Pancreas (tissue), 10 donors: ENCODE results near the gene PTPN5. TPM values are rescaled to one million over a fixed set of nuclear protein-coding genes. Genes with fewer than 3 reads are reported as not detected.
A peak's percentile ranks its signal among the peaks of the same experiment; 100 is the strongest.

Source experiments
- ATAC-seq, 4 donors: fragments of 200-7000 bp; cut with Tn5 transposase; one replicate each; pipeline versions ENCODE4 v1.8.0 to v1.9.1; 2020; ENCODE audit warnings: mild to moderate bottlenecking in 4 of 4, moderate library complexity in 4 of 4
- DNase-seq, 6 donors: peaks; one replicate each; pipeline ENCODE4 v3.0.0-alpha.2; 2020
- FAIRE-seq: peaks from 2 replicates; lab custom pipeline; 2012; peaks lifted over from hg19 to GRCh38; lab: Jason Lieb, UNC
- H3K27ac ChIP-seq, 4 donors: fragments of 200-600 bp; sonication (generic); 1 replicate in 3 of 4; 2 replicates in 1 of 4; pipeline versions ENCODE4 v1.5.0 to v1.8.0; 2020
- H3K27me3 ChIP-seq, 4 donors: fragments of 200-600 bp; one replicate each; pipeline ENCODE4 v1.8.0; 2021
- H3K36me3 ChIP-seq, 3 donors: fragments of 200-600 bp; sonication (generic) in 1 of 3; one replicate each; pipeline versions ENCODE4 v1.5.0 to v1.8.0; 2020 to 2021
- H3K4me1 ChIP-seq, 3 donors: fragments of 200-600 bp; one replicate each; pipeline ENCODE4 v1.8.0; 2021
- H3K4me3 ChIP-seq, 4 donors: fragments of 200-600 bp; sonication (generic) in 2 of 4; one replicate each; pipeline versions ENCODE4 v1.5.0 to v1.8.0; 2020 to 2021
- H3K9me3 ChIP-seq, 4 donors: fragments of 200-600 bp; one replicate each; pipeline ENCODE4 v1.8.0; 2021
- WGBS, 2 donors: extraction: QIAGEN DNeasy Blood & Tissue Kit; methylation state at CpG; one replicate each; pipeline ENCODE4 v1.1.7; 2013; 5-methylcytosine and 5-hydroxymethylcytosine counted together
- intact Hi-C, 3 donors: fragments of 100-400 bp; cut with DNase I; formaldehyde crosslinking; loops; one replicate each; pipeline versions ENCODE4 v1.11.1 to v1.14.2; 2022
- polyA plus RNA-seq, 2 donors: library from polyadenylated mRNA; stranded (reverse); fragments of 200-250 nt; gene quantifications; one replicate each; pipeline ENCODE4 v1.2.3, GENCODE V29; 2013
- total RNA-seq, 6 donors: library from RNA; stranded (reverse); fragmentation: NEBNext Ultra II Directional in 4 of 6; extraction: Animal tissue kit (Norgen Biotek cat#: 25700) in 4 of 6; gene quantifications; one replicate each; pipeline versions ENCODE4 v1.2.1 to v1.2.4, GENCODE V29; 2021 to 2023
- TF ChIP-seq, protein P1 (sequence below), 4 donors: fragments of 200-600 bp; sonication (generic) in 3 of 4; IDR thresholded peaks; one replicate each; pipeline versions ENCODE4 v1.5.0 to v1.8.0; 2021; ENCODE audit warnings: antibody characterized with exemption in 4 of 4
- donor health status: healthy with polysubstance abuse.
- donor health status: DM: no; HTN: no; CAD: no; lungs with moderate emphysema.
- donor health status: DM: no; HTN: no; CAD: no.
- donor health status: control.
- donor health status: control.
- donor health status: Bipolar disorder and iron deficiency.
- donor health status: DM: yes; HTN: yes; CAD: no.
- donor health status: DM: no; HTN: no; CAD: no.
- donor health status: DM: no; HTN: no; CAD: no.
- donor health status: DM: yes; HTN: yes; CAD: no.

PTPN5 gene
- total and polyA plus RNA-seq, 8 donors = 0.09 to 1.3 (median 0.38) TPM

DNA sequence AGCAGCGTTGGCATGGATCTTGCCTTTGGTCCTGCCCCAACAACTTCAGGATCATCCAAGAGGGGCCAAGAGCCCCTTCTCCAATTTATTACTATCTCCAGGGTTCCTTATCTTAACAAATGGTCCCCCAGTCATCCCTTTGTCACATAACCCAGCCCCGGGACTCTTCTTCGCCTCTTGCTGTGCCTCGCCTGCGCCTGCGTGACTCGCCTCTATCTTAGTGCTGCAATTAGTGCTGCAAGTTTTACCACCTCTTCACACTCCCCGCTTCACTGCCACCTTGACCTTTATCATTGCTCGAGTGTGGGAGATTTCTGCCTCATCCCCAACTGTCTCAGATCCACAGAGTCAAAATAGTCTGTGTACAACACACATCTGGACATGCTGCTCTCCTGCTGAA is 61.6 kb downstream of the PTPN5 start:
- FAIRE-seq = no peak
- Histone ChIP-seq H3K4me3 (no peak overlapping the region), H3K4me1 (no peaks in the 10 kb centered on the region), H3K9me3 (no peaks in the 10 kb centered on the region), H3K27me3 (no peaks in the 10 kb centered on the region), H3K27ac (no peak overlapping the region), H3K36me3 (no peaks in the 10 kb centered on the region)
- no peak for DNase-seq
- TF ChIP-seq, protein P1, sequence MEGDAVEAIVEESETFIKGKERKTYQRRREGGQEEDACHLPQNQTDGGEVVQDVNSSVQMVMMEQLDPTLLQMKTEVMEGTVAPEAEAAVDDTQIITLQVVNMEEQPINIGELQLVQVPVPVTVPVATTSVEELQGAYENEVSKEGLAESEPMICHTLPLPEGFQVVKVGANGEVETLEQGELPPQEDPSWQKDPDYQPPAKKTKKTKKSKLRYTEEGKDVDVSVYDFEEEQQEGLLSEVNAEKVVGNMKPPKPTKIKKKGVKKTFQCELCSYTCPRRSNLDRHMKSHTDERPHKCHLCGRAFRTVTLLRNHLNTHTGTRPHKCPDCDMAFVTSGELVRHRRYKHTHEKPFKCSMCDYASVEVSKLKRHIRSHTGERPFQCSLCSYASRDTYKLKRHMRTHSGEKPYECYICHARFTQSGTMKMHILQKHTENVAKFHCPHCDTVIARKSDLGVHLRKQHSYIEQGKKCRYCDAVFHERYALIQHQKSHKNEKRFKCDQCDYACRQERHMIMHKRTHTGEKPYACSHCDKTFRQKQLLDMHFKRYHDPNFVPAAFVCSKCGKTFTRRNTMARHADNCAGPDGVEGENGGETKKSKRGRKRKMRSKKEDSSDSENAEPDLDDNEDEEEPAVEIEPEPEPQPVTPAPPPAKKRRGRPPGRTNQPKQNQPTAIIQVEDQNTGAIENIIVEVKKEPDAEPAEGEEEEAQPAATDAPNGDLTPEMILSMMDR (IDR thresholded peaks at IDR 0.05) = no peak
- WGBS, 2 donors = 85 to 90% methylated on average over 9 of the region's 9 CpGs
- no peak for ATAC-seq
- intact Hi-C loops = loop anchor here in 1 of 3 donors (10.0 kb wide), 1 partner anchor 175 kb away; no protein-coding TSS in a partner anchor

DNA sequence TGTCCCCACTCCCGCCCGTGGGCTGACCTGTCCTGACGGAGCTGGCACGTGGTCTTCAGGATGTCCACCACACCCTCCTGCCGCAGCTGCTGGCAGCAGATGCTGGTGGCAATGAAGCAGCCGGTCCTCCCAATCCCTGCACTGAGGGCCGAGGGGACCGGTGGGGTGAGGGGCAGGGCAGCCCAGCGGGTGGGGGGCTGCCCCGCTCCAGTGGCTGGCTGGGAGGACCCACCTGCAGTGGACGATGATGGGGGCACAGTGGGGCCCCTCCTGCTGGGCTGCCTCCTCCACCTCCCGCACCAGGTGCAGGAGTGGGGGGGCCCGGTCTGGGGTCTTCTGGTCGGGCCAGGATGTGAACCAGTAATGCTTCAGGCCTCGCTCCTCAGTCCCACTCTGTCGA is 62.2 kb downstream of the PTPN5 start:
- Histone ChIP-seq H3K4me3 (no peak overlapping the region), H3K36me3 (no peaks in the 10 kb centered on the region), H3K9me3 (no peaks in the 10 kb centered on the region), H3K27me3 (no peaks in the 10 kb centered on the region), H3K4me1 (no peaks in the 10 kb centered on the region), H3K27ac (no peak overlapping the region)
- intact Hi-C loops = no loop called here
- ATAC-seq (no peak), FAIRE-seq (no peak), DNase-seq (no peak)
- TF ChIP-seq, protein P1 (IDR thresholded peaks at IDR 0.05) = no peak
- WGBS, 2 donors = 76 to 81% methylated on average over 16 of the region's 16 CpGs

DNA sequence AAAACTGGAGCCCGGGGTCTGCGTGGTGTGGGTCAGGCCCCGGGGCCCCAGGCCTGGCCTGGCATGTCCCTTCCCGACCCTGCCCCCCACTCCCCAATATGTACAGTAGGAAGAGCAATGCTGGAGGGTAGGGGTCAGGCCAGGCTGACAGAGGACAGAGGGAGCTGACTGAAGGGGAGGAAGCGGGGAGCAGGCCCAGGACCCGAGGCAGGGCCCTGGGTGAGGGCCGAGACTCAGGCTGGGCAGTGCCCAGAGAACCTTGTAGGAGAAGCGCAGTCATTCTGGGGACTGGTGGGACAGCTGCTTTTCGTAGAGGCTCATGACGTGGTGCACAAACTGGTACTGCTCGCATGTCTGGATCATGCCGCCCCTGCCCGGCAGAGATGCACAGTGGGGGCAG is 62.9 kb downstream of the PTPN5 start:
- H3K9me3 ChIP-seq = no peaks in the 10 kb centered on the region
- intact Hi-C loops = no loop called here
- DNase-seq (no peak), ATAC-seq (no peak), FAIRE-seq (no peak)
- H3K27ac ChIP-seq = no peak overlapping the region
- TF ChIP-seq, protein P1 (IDR thresholded peaks at IDR 0.05) = no peak
- no peak overlapping the region for H3K4me3 ChIP-seq
- H3K27me3 ChIP-seq = no peaks in the 10 kb centered on the region
- H3K36me3 ChIP-seq = no peaks in the 10 kb centered on the region
- WGBS, 2 donors = 91 to 94% methylated on average over 13 of the region's 13 CpGs
- no peaks in the 10 kb centered on the region for H3K4me1 ChIP-seq

DNA sequence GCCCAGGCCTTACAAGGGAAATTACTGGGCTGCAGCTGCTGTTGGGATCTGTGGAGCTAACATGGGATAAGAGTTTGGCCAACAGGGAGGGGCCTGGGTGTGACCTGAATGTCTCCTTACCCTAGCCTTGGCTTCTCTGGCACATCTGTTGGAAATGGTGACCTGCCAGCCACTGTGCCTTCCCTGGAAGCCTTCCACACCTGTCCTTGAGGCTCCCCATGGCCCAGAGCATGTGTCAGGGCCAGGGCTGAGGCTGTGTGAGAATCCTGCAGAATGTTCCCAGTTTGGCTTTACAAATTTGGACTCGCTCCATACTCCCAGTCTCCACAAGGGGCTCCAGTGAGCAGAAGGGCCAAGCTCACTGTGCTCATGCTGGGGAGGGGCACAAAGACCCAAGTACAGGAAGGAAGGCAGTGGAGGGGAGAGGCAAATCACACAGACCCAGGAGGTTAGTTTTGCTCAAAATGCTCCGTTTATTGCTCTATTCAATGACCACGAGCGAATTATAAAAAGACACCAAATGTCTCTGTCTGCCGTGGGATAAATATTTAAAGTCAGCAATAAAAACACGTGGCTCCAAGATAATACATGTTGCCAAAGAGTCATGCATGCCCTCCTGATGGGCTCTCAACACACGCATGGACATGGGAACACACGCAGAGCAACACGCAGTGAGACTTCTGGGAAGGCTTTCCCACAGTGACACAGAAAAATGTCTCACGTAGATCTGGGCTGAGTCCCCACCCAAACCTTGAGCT is 63.9 kb downstream of the PTPN5 start:
- peak in 3 of 6 donors; percentile 40 to 47 (median 43) for DNase-seq
- intact Hi-C loops = no loop called here
- TF ChIP-seq, protein P1 (IDR thresholded peaks at IDR 0.05) = peak; percentile 31 to 60 (median 52)
- no peak overlapping the region for H3K4me3 ChIP-seq
- H3K9me3 ChIP-seq = no peaks in the 10 kb centered on the region
- H3K27ac ChIP-seq = no peak overlapping the region
- no peak for FAIRE-seq
- no peaks in the 10 kb centered on the region for H3K4me1 ChIP-seq
- H3K36me3 ChIP-seq = no peaks in the 10 kb centered on the region
- 56 to 65% methylated on average over 10 of the region's 10 CpGs for WGBS, 2 donors
- ATAC-seq = peak; percentile 53 to 79 (median 66)
- no peaks in the 10 kb centered on the region for H3K27me3 ChIP-seq

DNA sequence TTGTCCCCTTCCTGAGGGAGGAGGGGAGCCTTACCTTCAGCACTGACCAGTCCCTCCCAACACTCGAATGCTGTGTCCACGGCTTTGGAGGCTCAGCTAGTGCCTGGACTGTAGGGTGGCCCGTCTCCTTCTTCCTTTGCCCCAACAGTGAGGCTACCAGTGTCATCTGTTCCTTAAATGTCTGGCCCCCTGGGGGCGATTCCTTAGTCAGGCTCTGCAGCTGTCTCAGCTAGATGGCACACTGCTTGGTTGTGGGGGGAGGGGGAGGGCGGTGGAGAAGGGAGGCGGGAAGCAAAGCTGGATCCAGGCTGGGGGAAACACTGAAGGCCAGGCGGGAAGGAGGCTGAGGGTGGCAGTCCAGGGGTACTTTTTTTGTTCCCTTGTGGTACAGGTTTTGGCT is 65.6 kb downstream of the PTPN5 start, which contains the start of gene IGSF22:
IGSF22 (minus strand) TSS at position 149 of the 400 bp plus-strand sequence. CDS start 1,952 bp downstream, outside the sequence.
- ATAC-seq (no peak), FAIRE-seq (no peak), DNase-seq (no peak)
- Histone ChIP-seq H3K4me1 (no peaks in the 10 kb centered on the region), H3K36me3 (no peaks in the 10 kb centered on the region), H3K4me3 (no peak within 1 kb of the TSS), H3K9me3 (no peaks in the 10 kb centered on the region), H3K27me3 (no peaks in the 10 kb centered on the region), H3K27ac (no peak within 1 kb of the TSS)
- 76 to 81% methylated on average over 7 of the region's 7 CpGs for WGBS, 2 donors
- intact Hi-C loops = no loop called here
- TF ChIP-seq, protein P1 (IDR thresholded peaks at IDR 0.05) = no peak
